Activated naive CD8-positive, alpha-beta T cell treated with anti-CD3 and anti-CD28 coated beads, Interleukin-2, amount 10 ng/mL, durations not matched to agents 7 days and 5 days (primary cell): Measurements from ENCODE around the gene SPATA31D4. TPM values are rescaled to one million over a fixed set of nuclear protein-coding genes. Genes with fewer than 3 reads are reported as not detected.
"Not testable (repeated sequence)": the region's sequence is repeated elsewhere in the genome, so short reads cannot be mapped to it uniquely, and the experiment has no call there.

Source experiments
- ATAC-seq: fragments of 150-1000 bp; cut with Tn5 transposase; one replicate; pipeline ENCODE4 v1.10.0; 2021; ENCODE audit warnings: low read depth, moderate library complexity
- POLR2A ChIA-PET: fragments of 350-600 bp; sonication (Branson Sonifier 250); formaldehyde crosslinking; loops from one replicate; lab custom pipeline; 2021; ENCODE audit warnings: antibody characterized with exemption; lab: Charles Lee
- DNase-seq: peaks from one replicate; pipeline ENCODE4 v3.0.0; 2021
- H3K27ac Mint-ChIP-seq: one replicate; pipeline ENCODE4 v1.8.0; 2022; ENCODE audit warnings: mild to moderate bottlenecking, mixed read lengths
- H3K27me3 Mint-ChIP-seq: one replicate; pipeline ENCODE4 v1.8.0; 2022; ENCODE audit warnings: mild to moderate bottlenecking, moderate library complexity, mixed read lengths
- H3K36me3 Mint-ChIP-seq: one replicate; pipeline ENCODE4 v1.8.0; 2021; ENCODE audit warnings: mild to moderate bottlenecking, mixed read lengths
- H3K4me1 Mint-ChIP-seq: one replicate; pipeline ENCODE4 v1.8.0; 2021; ENCODE audit warnings: mixed read lengths
- H3K4me3 Mint-ChIP-seq: one replicate; pipeline ENCODE4 v1.8.0; 2022; ENCODE audit warnings: mild to moderate bottlenecking, moderate library complexity, mixed read lengths
- H3K9me3 Mint-ChIP-seq: one replicate; pipeline ENCODE4 v1.8.0; 2021; ENCODE audit warnings: mixed read lengths
- total RNA-seq, 2 experiments: library from RNA; stranded (reverse); gene quantifications; one replicate each; pipeline ENCODE4 v1.2.3, GENCODE V29; 2021

SPATA31D4 gene
- total RNA-seq = not detected

DNA sequence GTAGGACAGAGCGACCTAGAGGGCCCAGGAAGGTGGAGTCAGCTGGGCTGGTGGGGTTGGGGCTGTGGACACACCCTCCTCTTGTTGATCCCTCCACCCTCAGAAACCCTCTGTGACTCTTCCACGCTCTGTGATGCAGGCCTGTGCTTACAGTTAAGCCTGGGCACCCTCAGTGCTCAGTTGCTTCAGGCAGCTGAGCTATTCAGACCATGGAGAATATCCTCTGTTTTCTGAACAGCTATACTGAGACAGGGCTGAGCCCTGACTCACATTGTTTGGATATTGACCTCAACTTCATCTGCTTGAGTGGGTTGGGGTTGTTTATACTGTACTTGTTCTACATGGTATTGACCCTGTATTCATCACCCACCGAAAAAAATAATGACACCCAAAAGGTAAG lies at the start of gene SPATA31D4:
Gene SPATA31D4, plus strand, starts transcription at position 124 of the 400 bp plus-strand sequence. Its CDS starts 86 bp downstream, at position 210.
- H3K36me3 Mint-ChIP-seq, H3K9me3 Mint-ChIP-seq, H3K27me3 Mint-ChIP-seq, DNase-seq, ATAC-seq, H3K4me1 Mint-ChIP-seq, POLR2A ChIA-PET, H3K27ac Mint-ChIP-seq, H3K4me3 Mint-ChIP-seq: not testable (repeated sequence)

DNA sequence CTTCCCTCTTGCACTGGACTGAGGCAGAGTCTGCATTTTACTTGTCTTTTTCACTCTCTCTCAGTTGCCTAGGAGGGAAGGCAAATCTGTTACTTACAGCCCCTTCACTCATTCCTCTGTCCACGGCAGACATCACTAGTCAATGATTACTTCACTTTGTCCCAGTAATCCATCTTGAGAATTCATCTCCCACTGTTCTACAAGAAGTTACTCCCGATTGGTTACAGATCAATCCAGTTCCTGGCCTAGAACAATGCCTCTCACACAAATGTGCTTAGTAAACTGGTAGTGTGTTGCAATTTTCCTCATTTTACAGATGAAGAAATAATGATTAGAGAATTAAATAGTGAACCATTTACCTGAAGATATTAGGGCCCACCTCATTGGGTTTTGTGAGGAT lies 49.7 kb upstream of the SPATA31D4 start:
- H3K9me3 Mint-ChIP-seq = no peaks in the 10 kb centered on the region
- no peaks in the 10 kb centered on the region for H3K27me3 Mint-ChIP-seq
- no peaks in the 10 kb centered on the region for H3K36me3 Mint-ChIP-seq
- no peak overlapping the region for H3K4me3 Mint-ChIP-seq
- no peak for ATAC-seq
- no peaks in the 10 kb centered on the region for H3K4me1 Mint-ChIP-seq
- POLR2A ChIA-PET = no interaction called here
- no peak overlapping the region for H3K27ac Mint-ChIP-seq
- no peak for DNase-seq

- ATAC-seq = no peak
- no peak overlapping the region for H3K27ac Mint-ChIP-seq
- no peaks in the 10 kb centered on the region for H3K4me1 Mint-ChIP-seq
- H3K27me3 Mint-ChIP-seq = no peaks in the 10 kb centered on the region
- no peak overlapping the region for H3K4me3 Mint-ChIP-seq
- no peak for DNase-seq
- no peaks in the 10 kb centered on the region for H3K9me3 Mint-ChIP-seq
- POLR2A ChIA-PET = no interaction called here
- H3K36me3 Mint-ChIP-seq = no peaks in the 10 kb centered on the region
Measured at GRCh38 chr9:81879501-81879916, 48.7 kb upstream of the SPATA31D4 start.

DNA sequence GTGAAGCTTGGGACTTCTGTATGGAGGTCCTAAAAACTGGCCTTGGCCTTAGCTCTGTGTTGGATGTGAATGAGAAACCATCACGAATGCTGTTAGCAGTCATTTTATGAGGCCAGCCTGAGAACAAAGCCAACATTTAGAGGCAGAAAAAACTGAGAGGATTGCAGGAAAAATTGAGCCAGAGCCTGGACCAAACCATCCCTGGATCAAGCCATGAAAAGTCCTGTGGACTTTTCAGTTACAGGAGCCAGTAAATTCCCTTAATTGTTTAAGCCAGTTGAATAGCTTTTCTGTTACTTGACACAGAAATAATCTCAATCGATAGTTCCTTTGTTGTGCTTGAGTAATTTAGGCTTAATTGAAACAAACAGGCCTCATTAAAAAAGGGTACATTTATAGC lies 42.6 kb upstream of the SPATA31D4 start:
- Mint-ChIP-seq H3K36me3 (no peaks in the 10 kb centered on the region), H3K4me1 (no peaks in the 10 kb centered on the region), H3K27me3 (no peaks in the 10 kb centered on the region), H3K4me3 (no peak overlapping the region), H3K9me3 (no peaks in the 10 kb centered on the region), H3K27ac (no peak overlapping the region)
- POLR2A ChIA-PET = no interaction called here
- DNase-seq = no peak
- ATAC-seq = no peak

GRCh38 chr9:81886665-81887064 lies 41.6 kb upstream of the SPATA31D4 start:
- Mint-ChIP-seq H3K4me1 (no peaks in the 10 kb centered on the region), H3K4me3 (no peak overlapping the region), H3K27ac (no peak overlapping the region), H3K27me3 (no peaks in the 10 kb centered on the region), H3K9me3 (no peaks in the 10 kb centered on the region), H3K36me3 (no peaks in the 10 kb centered on the region)
- ATAC-seq = no peak
- no peak for DNase-seq
- POLR2A ChIA-PET = interaction anchor here (0.6 kb wide), 1 partner anchor 1053 kb away, joined by 3 read pairs; no protein-coding TSS in a partner anchor

DNA sequence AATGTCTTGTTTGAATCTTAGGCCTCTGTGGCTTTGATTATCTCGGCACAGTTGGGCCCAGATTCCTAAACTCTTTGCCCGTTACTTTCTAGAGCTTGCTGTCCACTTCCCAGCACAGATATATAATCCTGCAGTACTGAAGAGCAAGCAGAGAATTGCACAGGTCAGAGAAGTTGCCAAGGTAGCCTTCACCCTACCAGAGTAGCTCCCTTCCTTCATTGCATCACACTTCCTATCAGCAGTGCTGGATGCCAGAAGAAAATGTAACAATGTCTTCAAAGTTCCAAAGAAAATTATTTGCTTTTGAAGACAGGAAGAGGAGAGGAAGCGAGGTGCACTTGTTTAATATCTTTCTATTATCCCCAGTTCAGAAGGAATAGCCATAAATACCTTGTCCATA lies 38.1 kb upstream of the SPATA31D4 start:
- H3K4me3 Mint-ChIP-seq = no peak overlapping the region
- ATAC-seq = no peak
- H3K27me3 Mint-ChIP-seq = no peaks in the 10 kb centered on the region
- no peaks in the 10 kb centered on the region for H3K9me3 Mint-ChIP-seq
- DNase-seq = no peak
- no peaks in the 10 kb centered on the region for H3K4me1 Mint-ChIP-seq
- no peak overlapping the region for H3K27ac Mint-ChIP-seq
- no peaks in the 10 kb centered on the region for H3K36me3 Mint-ChIP-seq
- POLR2A ChIA-PET = no interaction called here

DNA sequence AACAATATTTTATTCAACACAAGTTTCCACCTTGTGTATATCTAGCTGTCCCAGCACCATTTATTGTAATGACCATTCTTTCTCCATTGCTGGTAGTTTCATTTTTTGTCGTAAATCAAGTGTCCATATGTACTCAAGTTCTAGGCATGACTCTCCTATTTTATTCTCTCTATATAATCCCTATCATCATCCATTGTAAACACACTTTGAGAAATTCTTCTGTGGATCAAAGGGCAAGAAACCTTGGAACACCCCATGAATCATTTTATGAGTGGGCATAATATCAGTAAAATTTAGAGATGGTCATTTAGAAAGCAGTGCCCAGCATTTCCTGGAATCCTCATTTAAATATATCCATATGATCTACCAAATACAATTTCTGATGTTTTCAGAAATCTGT lies 35.8 kb upstream of the SPATA31D4 start:
- POLR2A ChIA-PET = no interaction called here
- ATAC-seq = no peak
- Mint-ChIP-seq H3K27me3 (no peaks in the 10 kb centered on the region), H3K36me3 (no peaks in the 10 kb centered on the region), H3K4me1 (no peaks in the 10 kb centered on the region), H3K27ac (no peak overlapping the region), H3K9me3 (peaks cover 2% of the 10 kb centered on the region), H3K4me3 (no peak overlapping the region)
- no peak for DNase-seq

DNA sequence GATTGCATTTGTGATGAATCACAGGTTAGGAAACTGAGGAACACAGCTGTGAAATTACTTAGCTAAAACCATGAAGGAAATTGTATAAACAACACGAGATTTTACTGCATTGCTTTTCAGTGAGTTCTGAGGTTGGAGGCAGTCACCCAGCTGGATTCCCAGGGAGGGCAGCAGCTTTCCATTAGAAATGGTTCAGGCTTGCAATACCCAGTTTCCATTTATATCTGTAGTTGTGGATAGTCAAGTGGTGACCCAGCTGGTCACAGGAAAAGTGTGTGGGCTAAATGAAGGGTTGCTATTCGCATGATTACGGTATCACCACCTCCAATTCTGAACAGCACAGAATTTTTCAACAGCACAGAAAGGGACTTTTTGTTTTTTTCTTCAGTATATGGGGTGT lies 34.3 kb upstream of the SPATA31D4 start:
- ATAC-seq (no peak), DNase-seq (no peak)
- Mint-ChIP-seq H3K4me3 (no peak overlapping the region), H3K9me3 (peaks cover 2% of the 10 kb centered on the region), H3K27me3 (no peaks in the 10 kb centered on the region), H3K27ac (no peak overlapping the region), H3K4me1 (no peaks in the 10 kb centered on the region), H3K36me3 (no peaks in the 10 kb centered on the region)
- POLR2A ChIA-PET = no interaction called here

DNA sequence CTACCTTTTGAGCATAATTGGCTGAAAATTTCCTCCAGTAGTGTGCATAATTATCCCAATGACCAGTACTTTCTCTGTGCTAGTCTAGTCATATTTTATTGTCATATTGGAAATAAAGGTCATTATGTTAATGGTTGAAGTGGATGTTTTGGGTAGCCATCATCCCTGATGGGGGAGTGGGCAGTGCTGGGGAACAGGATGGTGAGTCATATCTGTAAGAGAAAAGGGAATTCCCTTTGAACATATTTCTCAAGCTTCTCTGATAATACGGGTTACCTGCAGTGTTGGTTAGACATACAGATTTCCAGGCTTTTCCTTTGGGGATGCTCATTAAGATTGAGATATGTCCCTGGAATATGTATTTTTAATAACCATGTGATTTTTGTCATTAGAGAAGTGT lies 33.3 kb upstream of the SPATA31D4 start:
- H3K4me3 Mint-ChIP-seq = no peak overlapping the region
- no peaks in the 10 kb centered on the region for H3K27me3 Mint-ChIP-seq
- no peaks in the 10 kb centered on the region for H3K4me1 Mint-ChIP-seq
- no peak for DNase-seq
- ATAC-seq = no peak
- no peaks in the 10 kb centered on the region for H3K36me3 Mint-ChIP-seq
- no peak overlapping the region for H3K27ac Mint-ChIP-seq
- peaks cover 2% of the 10 kb centered on the region for H3K9me3 Mint-ChIP-seq
- POLR2A ChIA-PET = no interaction called here

GRCh38 chr9:81896070-81896469 lies 32.2 kb upstream of the SPATA31D4 start:
- Mint-ChIP-seq H3K27ac (no peak overlapping the region), H3K27me3 (no peaks in the 10 kb centered on the region), H3K4me3 (no peak overlapping the region), H3K36me3 (no peaks in the 10 kb centered on the region), H3K4me1 (no peaks in the 10 kb centered on the region), H3K9me3 (peaks cover 2% of the 10 kb centered on the region)
- POLR2A ChIA-PET = no interaction called here
- ATAC-seq (no peak), DNase-seq (no peak)

DNA sequence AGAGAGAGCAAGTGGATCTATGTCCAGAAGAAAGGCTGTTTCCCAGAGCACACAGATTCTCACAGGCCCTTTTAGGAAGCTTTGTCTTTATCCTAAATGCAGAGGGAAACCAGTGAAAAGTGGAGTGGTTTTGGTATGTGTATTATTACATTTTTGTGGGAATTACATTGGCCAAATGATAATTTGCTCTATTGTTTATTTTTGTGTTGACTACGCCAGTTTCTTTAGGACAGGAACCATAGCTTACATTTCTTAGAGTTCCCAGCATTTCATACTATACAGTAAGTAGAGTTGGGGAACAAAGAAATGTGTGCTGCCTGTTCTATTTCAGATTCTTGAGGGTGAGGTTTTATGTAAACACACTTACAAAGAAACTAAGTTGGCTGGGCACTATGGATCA lies 29.4 kb upstream of the SPATA31D4 start:
- Mint-ChIP-seq H3K4me3 (no peak overlapping the region), H3K36me3 (no peaks in the 10 kb centered on the region), H3K4me1 (no peaks in the 10 kb centered on the region), H3K27me3 (no peaks in the 10 kb centered on the region), H3K27ac (no peak overlapping the region), H3K9me3 (peaks cover 2% of the 10 kb centered on the region)
- ATAC-seq (no peak), DNase-seq (no peak)
- POLR2A ChIA-PET = no interaction called here

- DNase-seq (no peak), ATAC-seq (no peak)
- H3K4me1 Mint-ChIP-seq = no peaks in the 10 kb centered on the region
- H3K27me3 Mint-ChIP-seq = no peaks in the 10 kb centered on the region
- H3K4me3 Mint-ChIP-seq = no peak overlapping the region
- POLR2A ChIA-PET = no interaction called here
- H3K9me3 Mint-ChIP-seq = no peaks in the 10 kb centered on the region
- no peaks in the 10 kb centered on the region for H3K36me3 Mint-ChIP-seq
- no peak overlapping the region for H3K27ac Mint-ChIP-seq
Measured at GRCh38 chr9:81902196-81902595, 26.0 kb upstream of the SPATA31D4 start.

DNA sequence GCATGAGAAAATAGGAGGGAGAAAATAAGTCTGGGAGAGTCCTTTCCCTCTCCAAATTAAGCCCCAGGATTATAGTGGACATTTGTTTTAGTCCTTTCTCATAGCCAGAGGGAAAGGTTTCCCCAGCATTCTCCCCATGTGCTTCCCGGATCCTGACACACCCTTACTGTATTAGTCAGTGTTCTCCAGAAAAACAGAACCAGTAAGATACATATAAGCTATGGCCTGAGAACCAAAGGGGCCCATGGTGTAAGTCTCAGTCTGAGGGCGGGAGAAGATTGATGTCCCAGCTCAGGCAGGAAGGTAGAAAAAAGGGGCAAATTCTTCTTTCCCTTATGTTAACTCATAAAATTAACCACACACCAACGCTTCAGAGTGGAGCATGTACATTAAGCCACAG lies 25.6 kb upstream of the SPATA31D4 start:
- no peaks in the 10 kb centered on the region for H3K27me3 Mint-ChIP-seq

DNA sequence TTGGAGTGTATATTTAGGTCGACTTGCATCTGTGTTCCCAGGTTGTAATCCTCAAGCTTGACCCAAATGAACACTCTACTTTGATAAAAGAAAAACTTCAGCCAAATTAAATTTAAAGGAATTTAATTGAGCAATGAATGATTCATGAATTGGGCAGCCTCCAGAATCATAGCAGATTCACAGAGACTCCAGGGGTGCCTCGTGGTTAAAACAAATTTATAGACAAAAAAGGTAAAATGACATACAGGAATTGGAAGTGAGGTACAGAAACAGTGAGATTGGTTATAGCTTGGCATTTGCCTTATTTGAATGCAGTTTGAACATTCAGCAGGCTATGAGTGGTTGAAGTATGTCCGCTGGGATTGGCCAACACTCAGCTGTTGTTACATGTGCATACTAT lies 21.6 kb upstream of the SPATA31D4 start:
- POLR2A ChIA-PET = no interaction called here
- Mint-ChIP-seq H3K4me1 (no peaks in the 10 kb centered on the region), H3K4me3 (no peak overlapping the region), H3K36me3 (no peaks in the 10 kb centered on the region), H3K9me3 (no peaks in the 10 kb centered on the region), H3K27me3 (no peaks in the 10 kb centered on the region), H3K27ac (no peak overlapping the region)
- DNase-seq = no peak
- ATAC-seq = no peak

More for the DNA sequence above, 25.6 kb upstream of the SPATA31D4 start:
- POLR2A ChIA-PET = no interaction called here
- Mint-ChIP-seq H3K36me3 (no peaks in the 10 kb centered on the region), H3K4me1 (no peaks in the 10 kb centered on the region), H3K9me3 (no peaks in the 10 kb centered on the region), H3K4me3 (no peak overlapping the region), H3K27ac (no peak overlapping the region)
- ATAC-seq (no peak), DNase-seq (no peak)

GRCh38 chr9:81912135-81912534 lies 16.1 kb upstream of the SPATA31D4 start:
- no peaks in the 10 kb centered on the region for H3K9me3 Mint-ChIP-seq
- POLR2A ChIA-PET = no interaction called here
- no peak overlapping the region for H3K4me3 Mint-ChIP-seq
- DNase-seq (no peak), ATAC-seq (no peak)
- H3K27me3 Mint-ChIP-seq = no peaks in the 10 kb centered on the region
- H3K36me3 Mint-ChIP-seq = no peaks in the 10 kb centered on the region
- H3K27ac Mint-ChIP-seq = no peak overlapping the region
- no peaks in the 10 kb centered on the region for H3K4me1 Mint-ChIP-seq
